GM23338 (cell line): ENCODE data around the gene UIMC1. TPM values are rescaled to one million over a fixed set of nuclear protein-coding genes. Genes with fewer than 3 reads are reported as not detected.

Source experiments
- ATAC-seq: fragments of 200-7000 bp; cut with Tn5 transposase; 3 replicates; pipeline ENCODE4 v1.9.1; 2020
- DNase-seq: peaks from one replicate; pipeline ENCODE4 v3.0.0-alpha.2; 2015; ENCODE audit warnings: low spot score
- H2AFZ ChIP-seq: fragments of 200-600 bp; sonication (generic); 2 replicates; pipeline ENCODE4 v1.8.0; 2016; ENCODE audit warnings: antibody characterized with exemption, mild to moderate bottlenecking, moderate library complexity
- H3F3A ChIP-seq: fragments of 200-600 bp; sonication (generic); replicated peaks from 2 replicates; pipeline ENCODE4 v1.8.0; 2017; ENCODE audit warnings: antibody characterized with exemption, mixed run types, low read depth
- H3K27ac ChIP-seq: fragments of 200-600 bp; sonication (generic); 2 replicates; pipeline ENCODE4 v1.6.1; 2016; ENCODE audit warnings: low read depth
- H3K27me3 ChIP-seq: fragments of 200-600 bp; sonication (generic); 2 replicates; pipeline ENCODE4 v1.8.0; 2016; ENCODE audit warnings: mild to moderate bottlenecking, mixed run types, moderate library complexity; ENCODE audit not compliant: insufficient read depth
- H3K36me3 ChIP-seq: fragments of 200-600 bp; sonication (generic); 2 replicates; pipeline ENCODE4 v1.8.0; 2016; ENCODE audit warnings: mild to moderate bottlenecking; ENCODE audit not compliant: insufficient read depth
- H3K4me1 ChIP-seq: fragments of 200-600 bp; sonication (generic); 2 replicates; pipeline ENCODE4 v1.8.0; 2016; ENCODE audit warnings: mild to moderate bottlenecking, moderate library complexity; ENCODE audit not compliant: insufficient read depth
- H3K4me2 ChIP-seq: fragments of 200-600 bp; sonication (generic); 2 replicates; pipeline ENCODE4 v1.7.1; 2017; ENCODE audit warnings: mixed run types
- H3K4me3 ChIP-seq: fragments of 200-600 bp; sonication (generic); 2 replicates; pipeline ENCODE4 v1.6.1; 2016; ENCODE audit warnings: mixed run types
- H3K79me2 ChIP-seq: fragments of 200-600 bp; sonication (generic); replicated peaks from 2 replicates; pipeline ENCODE4 v1.8.0; 2017; ENCODE audit warnings: mild to moderate bottlenecking; ENCODE audit not compliant: insufficient read depth
- H3K9me2 ChIP-seq: fragments of 200-600 bp; sonication (generic); 2 replicates; pipeline ENCODE4 v1.8.0; 2017; ENCODE audit not compliant: insufficient read depth
- H4K20me1 ChIP-seq: fragments of 200-600 bp; sonication (generic); replicated peaks from 2 replicates; pipeline ENCODE4 v1.8.0; 2017; ENCODE audit warnings: mild to moderate bottlenecking; ENCODE audit not compliant: insufficient read depth
- H3K27ac Mint-ChIP-seq: 2 replicates; pipeline ENCODE4 v1.8.0; 2020; ENCODE audit warnings: inconsistent platforms, mild to moderate bottlenecking, moderate library complexity, mixed read lengths
- H3K27me3 Mint-ChIP-seq: 3 replicates; pipeline ENCODE4 v1.8.0; 2022; ENCODE audit warnings: low read depth, mild to moderate bottlenecking, moderate library complexity, mixed read lengths, inconsistent platforms; ENCODE audit not compliant: insufficient read depth, poor library complexity
- H3K36me3 Mint-ChIP-seq: 3 replicates; pipeline ENCODE4 v1.8.0; 2021; ENCODE audit warnings: low read depth, mild to moderate bottlenecking, inconsistent platforms, moderate library complexity, mixed read lengths
- H3K4me1 Mint-ChIP-seq: 3 replicates; pipeline ENCODE4 v1.8.0; 2020; ENCODE audit warnings: mild to moderate bottlenecking, inconsistent platforms, mixed read lengths
- H3K4me3 Mint-ChIP-seq: 3 replicates; pipeline ENCODE4 v1.8.0; 2021; ENCODE audit warnings: moderate library complexity, mild to moderate bottlenecking, inconsistent platforms, mixed read lengths
- H3K9me3 Mint-ChIP-seq: 3 replicates; pipeline ENCODE4 v1.8.0; 2020; ENCODE audit warnings: moderate library complexity, mild to moderate bottlenecking, inconsistent platforms, mixed read lengths
- ETS1 ChIP-seq: IDR thresholded peaks from 2 replicates; pipeline ENCODE4 v1.6.1; 2016; ENCODE audit warnings: antibody characterized with exemption
- EZH2 ChIP-seq: fragments of 200-600 bp; sonication (generic); IDR thresholded peaks from one replicate; pipeline ENCODE4 v1.8.0; 2017; ENCODE audit warnings: antibody characterized with exemption, mild to moderate bottlenecking, low read depth; ENCODE audit not compliant: unreplicated experiment
- EZH2phosphoT487 ChIP-seq: fragments of 200-600 bp; sonication (generic); IDR thresholded peaks from one replicate; pipeline ENCODE4 v1.8.1; 2018; ENCODE audit warnings: antibody characterized with exemption; ENCODE audit not compliant: unreplicated experiment
- JUNB ChIP-seq: IDR thresholded peaks from one replicate; pipeline ENCODE4 v1.6.1; 2016; ENCODE audit warnings: antibody characterized with exemption; ENCODE audit not compliant: unreplicated experiment
- REST ChIP-seq: IDR thresholded peaks from one replicate; pipeline ENCODE4 v1.6.1; 2018; ENCODE audit warnings: antibody characterized with exemption; ENCODE audit not compliant: unreplicated experiment
- STAT1 ChIP-seq: IDR thresholded peaks from one replicate; pipeline ENCODE4 v1.6.1; 2016; ENCODE audit warnings: antibody characterized with exemption; ENCODE audit not compliant: unreplicated experiment
- polyA plus RNA-seq: library from polyadenylated mRNA; unstranded; fragments of >200 nt; fragmentation: Nextera tagmentation; extraction: Ambion mirVana; gene quantifications from 2 replicates; pipeline ENCODE4 v1.2.1, GENCODE V29; 2016
- total RNA-seq: library from RNA; depleted of rRNA; stranded (reverse); fragments of >200 nt; shearing (Covaris generic); gene quantifications from 2 replicates; pipeline ENCODE4 v1.2.3, GENCODE V29; 2014
- TF ChIP-seq, protein P1 (sequence below): fragments of 250-450 bp; sonication (Bioruptor Pico); IDR thresholded peaks from 2 replicates; pipeline ENCODE4 v1.5.0; 2020; ENCODE audit warnings: mild to moderate bottlenecking, moderate library complexity
- TF ChIP-seq, protein P2 (sequence below), 2 experiments: fragments of 200-600 bp in 1 of 2; sonication (generic) in 1 of 2; conservative IDR thresholded peaks; 2 replicates each; pipeline versions ENCODE4 v1.5.1 to v1.6.1; 2016 to 2017; ENCODE audit warnings: antibody characterized with exemption in 2 of 2, low read depth in 2 of 2, mild to moderate bottlenecking in 2 of 2, moderate library complexity in 1 of 2

The UIMC1 gene
- total and polyA plus RNA-seq, 2 experiments from 2014 or later, result 36.4 to 40.1 TPM

DNA sequence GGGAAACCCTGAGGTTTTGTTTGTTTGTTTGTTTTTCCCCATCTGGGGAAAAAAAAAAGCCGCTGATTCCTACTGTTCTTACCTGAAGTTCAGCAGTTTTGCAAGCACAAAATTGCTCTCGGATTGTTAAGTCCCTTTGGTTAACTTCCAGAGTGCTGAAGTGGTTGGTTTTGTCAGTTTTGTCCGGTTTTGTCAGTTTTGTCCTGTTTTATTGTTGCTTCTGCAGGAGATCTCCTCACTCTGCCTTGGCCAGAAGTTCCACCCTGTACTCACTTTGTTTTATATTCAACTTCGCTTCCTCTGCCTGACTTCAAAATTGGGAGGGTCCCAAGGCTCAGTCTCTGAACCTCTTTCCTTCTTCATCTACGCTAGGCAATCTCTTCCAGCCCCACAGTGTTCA lies 30.3 kb upstream of the UIMC1 start (continued):
- TF ChIP-seq, protein P1, sequence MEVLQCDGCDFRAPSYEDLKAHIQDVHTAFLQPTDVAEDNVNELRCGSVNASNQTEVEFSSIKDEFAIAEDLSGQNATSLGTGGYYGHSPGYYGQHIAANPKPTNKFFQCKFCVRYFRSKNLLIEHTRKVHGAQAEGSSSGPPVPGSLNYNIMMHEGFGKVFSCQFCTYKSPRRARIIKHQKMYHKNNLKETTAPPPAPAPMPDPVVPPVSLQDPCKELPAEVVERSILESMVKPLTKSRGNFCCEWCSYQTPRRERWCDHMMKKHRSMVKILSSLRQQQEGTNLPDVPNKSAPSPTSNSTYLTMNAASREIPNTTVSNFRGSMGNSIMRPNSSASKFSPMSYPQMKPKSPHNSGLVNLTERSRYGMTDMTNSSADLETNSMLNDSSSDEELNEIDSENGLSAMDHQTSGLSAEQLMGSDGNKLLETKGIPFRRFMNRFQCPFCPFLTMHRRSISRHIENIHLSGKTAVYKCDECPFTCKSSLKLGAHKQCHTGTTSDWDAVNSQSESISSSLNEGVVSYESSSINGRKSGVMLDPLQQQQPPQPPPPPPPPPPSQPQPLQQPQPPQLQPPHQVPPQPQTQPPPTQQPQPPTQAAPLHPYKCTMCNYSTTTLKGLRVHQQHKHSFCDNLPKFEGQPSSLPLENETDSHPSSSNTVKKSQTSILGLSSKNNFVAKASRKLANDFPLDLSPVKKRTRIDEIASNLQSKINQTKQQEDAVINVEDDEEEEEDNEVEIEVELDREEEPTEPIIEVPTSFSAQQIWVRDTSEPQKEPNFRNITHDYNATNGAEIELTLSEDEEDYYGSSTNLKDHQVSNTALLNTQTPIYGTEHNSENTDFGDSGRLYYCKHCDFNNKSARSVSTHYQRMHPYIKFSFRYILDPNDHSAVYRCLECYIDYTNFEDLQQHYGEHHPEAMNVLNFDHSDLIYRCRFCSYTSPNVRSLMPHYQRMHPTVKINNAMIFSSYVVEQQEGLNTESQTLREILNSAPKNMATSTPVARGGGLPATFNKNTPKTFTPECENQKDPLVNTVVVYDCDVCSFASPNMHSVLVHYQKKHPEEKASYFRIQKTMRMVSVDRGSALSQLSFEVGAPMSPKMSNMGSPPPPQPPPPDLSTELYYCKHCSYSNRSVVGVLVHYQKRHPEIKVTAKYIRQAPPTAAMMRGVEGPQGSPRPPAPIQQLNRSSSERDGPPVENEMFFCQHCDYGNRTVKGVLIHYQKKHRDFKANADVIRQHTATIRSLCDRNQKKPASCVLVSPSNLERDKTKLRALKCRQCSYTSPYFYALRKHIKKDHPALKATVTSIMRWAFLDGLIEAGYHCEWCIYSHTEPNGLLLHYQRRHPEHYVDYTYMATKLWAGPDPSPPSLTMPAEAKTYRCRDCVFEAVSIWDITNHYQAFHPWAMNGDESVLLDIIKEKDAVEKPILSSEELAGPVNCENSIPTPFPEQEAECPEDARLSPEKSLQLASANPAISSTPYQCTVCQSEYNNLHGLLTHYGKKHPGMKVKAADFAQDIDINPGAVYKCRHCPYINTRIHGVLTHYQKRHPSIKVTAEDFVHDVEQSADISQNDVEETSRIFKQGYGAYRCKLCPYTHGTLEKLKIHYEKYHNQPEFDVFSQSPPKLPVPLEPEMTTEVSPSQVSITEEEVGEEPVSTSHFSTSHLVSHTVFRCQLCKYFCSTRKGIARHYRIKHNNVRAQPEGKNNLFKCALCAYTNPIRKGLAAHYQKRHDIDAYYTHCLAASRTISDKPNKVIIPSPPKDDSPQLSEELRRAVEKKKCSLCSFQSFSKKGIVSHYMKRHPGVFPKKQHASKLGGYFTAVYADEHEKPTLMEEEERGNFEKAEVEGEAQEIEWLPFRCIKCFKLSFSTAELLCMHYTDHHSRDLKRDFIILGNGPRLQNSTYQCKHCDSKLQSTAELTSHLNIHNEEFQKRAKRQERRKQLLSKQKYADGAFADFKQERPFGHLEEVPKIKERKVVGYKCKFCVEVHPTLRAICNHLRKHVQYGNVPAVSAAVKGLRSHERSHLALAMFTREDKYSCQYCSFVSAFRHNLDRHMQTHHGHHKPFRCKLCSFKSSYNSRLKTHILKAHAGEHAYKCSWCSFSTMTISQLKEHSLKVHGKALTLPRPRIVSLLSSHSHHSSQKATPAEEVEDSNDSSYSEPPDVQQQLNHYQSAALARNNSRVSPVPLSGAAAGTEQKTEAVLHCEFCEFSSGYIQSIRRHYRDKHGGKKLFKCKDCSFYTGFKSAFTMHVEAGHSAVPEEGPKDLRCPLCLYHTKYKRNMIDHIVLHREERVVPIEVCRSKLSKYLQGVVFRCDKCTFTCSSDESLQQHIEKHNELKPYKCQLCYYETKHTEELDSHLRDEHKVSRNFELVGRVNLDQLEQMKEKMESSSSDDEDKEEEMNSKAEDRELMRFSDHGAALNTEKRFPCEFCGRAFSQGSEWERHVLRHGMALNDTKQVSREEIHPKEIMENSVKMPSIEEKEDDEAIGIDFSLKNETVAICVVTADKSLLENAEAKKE, result no peak
- TF ChIP-seq, protein P2, sequence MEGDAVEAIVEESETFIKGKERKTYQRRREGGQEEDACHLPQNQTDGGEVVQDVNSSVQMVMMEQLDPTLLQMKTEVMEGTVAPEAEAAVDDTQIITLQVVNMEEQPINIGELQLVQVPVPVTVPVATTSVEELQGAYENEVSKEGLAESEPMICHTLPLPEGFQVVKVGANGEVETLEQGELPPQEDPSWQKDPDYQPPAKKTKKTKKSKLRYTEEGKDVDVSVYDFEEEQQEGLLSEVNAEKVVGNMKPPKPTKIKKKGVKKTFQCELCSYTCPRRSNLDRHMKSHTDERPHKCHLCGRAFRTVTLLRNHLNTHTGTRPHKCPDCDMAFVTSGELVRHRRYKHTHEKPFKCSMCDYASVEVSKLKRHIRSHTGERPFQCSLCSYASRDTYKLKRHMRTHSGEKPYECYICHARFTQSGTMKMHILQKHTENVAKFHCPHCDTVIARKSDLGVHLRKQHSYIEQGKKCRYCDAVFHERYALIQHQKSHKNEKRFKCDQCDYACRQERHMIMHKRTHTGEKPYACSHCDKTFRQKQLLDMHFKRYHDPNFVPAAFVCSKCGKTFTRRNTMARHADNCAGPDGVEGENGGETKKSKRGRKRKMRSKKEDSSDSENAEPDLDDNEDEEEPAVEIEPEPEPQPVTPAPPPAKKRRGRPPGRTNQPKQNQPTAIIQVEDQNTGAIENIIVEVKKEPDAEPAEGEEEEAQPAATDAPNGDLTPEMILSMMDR (conservative IDR thresholded peaks at IDR 0.05; ENCODE audit: low read depth in 2 of 2), result no peak
- no peak for TF ChIP-seq ETS1

DNA sequence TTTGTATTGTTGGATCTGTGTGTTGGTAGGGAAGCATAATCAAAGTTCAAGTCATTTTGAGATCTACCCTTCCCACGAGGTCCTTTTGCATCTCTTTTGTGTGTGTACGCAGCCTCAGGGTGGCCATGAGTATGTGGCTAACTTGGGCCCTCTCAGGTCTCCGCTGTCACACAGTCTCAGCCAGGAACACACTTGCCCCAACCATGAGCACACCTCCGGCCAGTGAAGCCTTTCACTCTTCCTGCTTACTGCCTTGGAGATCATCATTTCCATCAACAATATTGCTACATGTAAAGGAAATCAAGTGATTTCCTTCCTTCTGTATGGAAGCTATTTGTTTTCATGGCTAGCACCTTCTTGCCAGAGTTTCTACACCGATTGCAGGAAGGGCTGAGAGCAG lies 29.9 kb upstream of the UIMC1 start:
- DNase-seq (no peak), ATAC-seq (peak; percentile 54)
- no peaks in the 10 kb centered on the region for H3K9me2 ChIP-seq
- peaks cover 9% of the 10 kb centered on the region for H3K4me1 Mint-ChIP-seq
- H3K4me3 Mint-ChIP-seq, result no peak overlapping the region
- TF ChIP-seq EZH2phosphoT487, result no peak
- TF ChIP-seq JUNB, result no peak
- no peak for TF ChIP-seq REST
- no peak for TF ChIP-seq EZH2
- TF ChIP-seq STAT1, result no peak
- TF ChIP-seq ETS1, result no peak
- H3F3A ChIP-seq, result no peaks in the 10 kb centered on the region
- peaks cover 8% of the 10 kb centered on the region for H3K36me3 Mint-ChIP-seq
- peak overlapping the region; percentile 67 for H3K27ac ChIP-seq
- H3K4me2 ChIP-seq, result no peak overlapping the region
- peaks cover 12% of the 10 kb centered on the region; the same call in 1 of the 2 replicates for H3K4me1 ChIP-seq
- 0 out of 2 replicates have a peak overlapping the region, but pooled peaks have one; percentile 11 for H3K27ac Mint-ChIP-seq
- no peak overlapping the region for H2AFZ ChIP-seq
- peaks cover 4% of the 10 kb centered on the region for H3K27me3 Mint-ChIP-seq
- no peaks in the 10 kb centered on the region for H3K27me3 ChIP-seq
- no peaks in the 10 kb centered on the region for H3K9me3 Mint-ChIP-seq
- peaks cover 14% of the 10 kb centered on the region for H4K20me1 ChIP-seq
- H3K4me3 ChIP-seq, result no peak overlapping the region
- 0 out of 2 replicates have a peak, but pooled peaks cover under 1% of the 10 kb centered on the region for H3K36me3 ChIP-seq
- H3K79me2 ChIP-seq, result peaks cover 59% of the 10 kb centered on the region
